Glomerular endothelial cell (primary cell): Measurements from ENCODE around the gene TMEM204. TPM values are rescaled to one million over a fixed set of nuclear protein-coding genes. Genes with fewer than 3 reads are reported as not detected.

Experiments
- DNase-seq: peaks from one replicate; pipeline ENCODE4 v3.0.0-alpha.2; 2011; ENCODE audit warnings: low read depth, low spot score; ENCODE audit errors: extremely low read depth
- total RNA-seq: library from RNA; depleted of rRNA; stranded (reverse); fragments of >200 nt; gene quantifications from 2 replicates; pipeline ENCODE4 v1.2.3, GENCODE V29; 2015

The TMEM204 gene
- 20.4 and 34.2 TPM in 2 replicates for total RNA-seq

DNA sequence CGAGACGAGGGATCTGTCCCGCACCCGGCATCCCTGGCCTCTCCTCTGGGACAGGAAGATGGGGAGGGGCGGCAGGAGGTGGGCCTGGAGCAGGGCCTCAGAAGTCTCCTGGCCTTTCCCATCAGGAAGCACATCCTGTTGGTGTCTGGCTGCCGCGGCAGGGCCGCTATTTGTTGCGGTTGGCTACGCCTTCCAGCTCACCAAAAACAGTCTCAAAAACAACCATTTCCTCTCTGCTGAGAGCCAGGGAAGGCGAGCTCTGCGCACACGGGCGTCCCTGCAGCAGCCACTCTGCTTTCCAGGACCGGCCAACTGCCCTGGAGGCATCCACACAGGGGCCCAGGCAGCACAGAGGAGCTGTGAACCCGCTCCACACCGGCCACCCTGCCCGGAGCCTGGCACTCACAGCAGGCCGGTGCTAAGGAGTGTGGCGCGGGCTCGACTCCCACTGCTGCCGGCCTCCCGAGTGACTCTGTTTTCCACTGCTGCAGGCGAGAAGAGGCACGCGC, at the start of gene TMEM204:
Gene TMEM204, plus strand, starts transcription at position 224 of the 509 bp plus-strand sequence. CDS start 610 bp downstream, outside the sequence.
- DNase-seq = no peak

DNA sequence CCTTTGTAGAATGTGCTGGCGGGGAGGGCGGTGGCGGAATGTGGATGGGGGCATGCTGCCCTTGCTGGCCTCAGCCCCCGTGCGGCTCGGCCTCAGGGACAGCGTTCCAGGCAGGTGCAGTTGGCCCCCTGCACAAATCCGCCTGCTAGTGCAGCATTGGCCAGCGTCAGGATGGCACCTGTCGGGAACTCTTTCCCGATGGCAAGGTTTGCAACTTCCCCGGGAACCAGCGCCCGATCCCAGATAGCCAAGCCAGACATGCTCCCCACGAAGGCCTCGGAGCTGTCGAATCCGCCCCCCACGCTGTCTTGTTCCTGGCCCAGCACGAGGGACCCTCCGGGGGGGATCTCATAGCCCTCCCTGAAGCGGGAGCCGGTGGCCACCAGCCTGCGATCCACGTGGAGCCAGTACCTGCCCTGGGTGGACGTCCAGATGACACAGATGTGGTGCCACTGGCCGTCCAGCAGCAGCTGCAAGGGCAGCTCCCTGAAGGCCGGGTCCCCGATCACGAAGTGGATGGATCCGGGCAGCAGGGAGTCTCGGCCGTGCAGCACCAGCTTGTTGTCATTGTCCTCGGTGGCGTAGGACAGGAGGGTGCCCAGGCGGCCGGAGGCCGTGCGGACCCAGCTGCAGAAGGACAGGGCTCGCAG, 47.5 kb upstream of the TMEM204 start:
- DNase-seq = no peak

DNA sequence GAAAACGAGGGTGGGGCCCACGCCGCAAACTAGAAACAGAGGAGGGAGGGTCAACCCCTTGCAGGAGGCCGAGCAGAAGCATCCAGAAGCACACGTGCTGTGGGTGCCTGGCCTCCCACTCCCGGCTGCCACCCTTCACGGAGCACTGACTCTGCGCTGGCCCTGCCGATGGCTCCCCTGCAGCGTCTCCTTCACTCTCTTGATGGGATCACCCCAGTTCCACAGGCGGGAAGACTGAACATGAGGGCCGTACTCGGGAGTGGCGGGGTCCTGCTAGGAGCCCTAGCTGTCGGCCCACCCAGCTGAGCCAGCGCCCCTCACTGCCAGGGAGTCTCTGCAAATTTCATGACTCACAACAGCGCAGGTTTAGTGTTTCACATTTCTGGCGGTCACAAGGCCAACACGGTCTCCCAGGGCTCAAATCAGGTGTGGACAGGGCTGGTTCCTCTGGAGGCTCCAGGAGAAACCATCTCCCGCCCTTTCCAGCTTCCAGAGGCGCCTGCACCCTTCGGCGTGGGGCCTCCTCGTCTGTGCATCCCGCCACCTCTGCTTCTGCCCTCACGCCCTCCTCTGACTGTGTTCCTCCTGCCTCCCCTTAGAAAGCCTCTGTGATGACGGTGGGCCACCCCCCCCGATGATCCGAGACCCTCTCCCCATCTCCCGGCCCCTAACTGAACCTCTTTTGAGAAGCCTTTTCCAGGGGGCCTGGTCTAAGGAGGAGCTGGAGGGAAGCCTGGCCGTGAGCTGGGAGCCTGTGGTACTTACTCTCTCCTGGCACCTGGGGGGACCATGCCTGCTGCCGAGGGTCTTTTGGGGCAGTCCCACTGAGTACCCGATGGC, 46.7 kb upstream of the TMEM204 start:
- no peak for DNase-seq

DNA sequence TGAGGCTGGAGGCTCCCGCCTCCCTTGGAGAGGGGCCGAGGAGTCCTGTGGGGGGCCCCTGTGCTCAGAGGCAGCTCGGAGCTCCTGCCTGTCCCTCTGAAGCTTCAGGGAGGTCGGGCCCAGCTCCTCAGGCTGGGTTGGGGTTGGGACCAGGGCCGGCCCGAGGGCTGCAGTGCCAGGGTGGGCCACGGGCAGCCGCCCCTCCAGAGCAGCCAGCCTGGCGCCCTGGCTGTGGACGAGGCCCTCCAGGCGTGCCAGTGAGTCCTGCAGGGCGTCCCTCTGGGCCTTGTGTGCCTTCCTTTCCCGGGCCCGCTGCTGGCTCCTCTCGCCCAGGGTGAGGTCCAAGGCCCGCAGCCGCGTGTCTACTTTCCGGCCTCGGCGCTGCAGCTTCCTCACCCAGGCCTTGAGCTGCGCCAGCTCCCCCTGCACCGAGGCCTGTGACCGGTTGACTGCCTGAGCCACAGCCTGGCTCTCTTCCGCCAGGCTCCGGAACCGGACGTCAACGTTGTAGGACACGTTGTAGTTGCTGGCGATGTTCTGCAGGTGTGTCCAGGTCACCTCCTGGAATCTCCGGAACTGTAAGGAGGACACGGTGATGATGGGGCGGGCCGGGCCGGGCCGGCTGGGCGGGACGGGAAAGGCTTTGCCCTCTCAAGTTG, 45.9 kb upstream of the TMEM204 start:
- no peak for DNase-seq

DNA sequence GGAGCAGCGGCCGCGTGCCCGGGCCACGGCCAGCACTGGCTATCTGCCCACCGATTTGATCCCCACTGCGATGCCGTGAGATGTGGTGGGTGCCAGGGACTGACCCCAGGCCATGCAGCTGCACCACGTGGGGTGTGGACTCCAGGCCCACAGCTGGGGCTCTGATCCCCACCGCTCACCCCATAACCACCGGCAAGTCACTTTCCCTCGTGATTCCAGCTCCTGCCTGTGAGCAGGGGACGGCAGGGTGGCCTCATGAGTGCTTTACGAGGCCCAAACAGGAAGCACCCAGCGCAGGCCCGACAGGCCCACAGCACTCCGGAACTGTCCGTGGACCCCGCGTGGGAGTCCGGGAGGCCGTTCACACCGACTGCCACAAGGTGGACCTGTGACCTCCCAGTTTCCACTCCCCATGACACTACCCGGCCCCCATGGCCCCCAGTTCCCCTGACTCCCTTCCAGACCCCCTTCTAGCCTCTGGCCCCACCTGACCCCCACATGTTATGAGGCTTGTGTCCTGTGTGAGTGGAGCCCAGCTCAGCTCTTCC, 45.3 kb upstream of the TMEM204 start:
- DNase-seq = no peak

DNA sequence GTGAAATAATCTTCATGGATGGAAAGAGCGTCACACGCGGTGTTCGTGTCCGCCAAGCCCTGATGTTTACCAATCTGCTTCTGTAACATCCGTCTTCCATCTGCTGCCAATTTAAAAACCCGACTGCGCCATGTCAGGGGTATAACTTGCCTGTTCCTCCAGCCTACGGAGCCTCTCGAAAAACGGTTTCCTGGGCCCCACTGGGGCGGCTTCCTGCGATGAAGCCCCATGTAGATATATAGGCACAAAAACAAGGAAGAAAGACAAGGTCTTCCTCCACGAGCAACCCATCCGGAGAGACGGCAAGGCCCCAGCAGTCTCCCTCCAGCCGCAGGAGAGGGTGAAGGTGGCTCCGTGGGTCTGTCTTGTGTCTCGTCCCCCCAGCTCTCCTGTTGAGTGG, 44.8 kb upstream of the TMEM204 start, which contains the start of gene PTX4:
Gene PTX4, minus strand, starts transcription at position 326 of the 400 bp plus-strand sequence. Its CDS starts 35 bp downstream, at position 291.
- DNase-seq = no peak

DNA sequence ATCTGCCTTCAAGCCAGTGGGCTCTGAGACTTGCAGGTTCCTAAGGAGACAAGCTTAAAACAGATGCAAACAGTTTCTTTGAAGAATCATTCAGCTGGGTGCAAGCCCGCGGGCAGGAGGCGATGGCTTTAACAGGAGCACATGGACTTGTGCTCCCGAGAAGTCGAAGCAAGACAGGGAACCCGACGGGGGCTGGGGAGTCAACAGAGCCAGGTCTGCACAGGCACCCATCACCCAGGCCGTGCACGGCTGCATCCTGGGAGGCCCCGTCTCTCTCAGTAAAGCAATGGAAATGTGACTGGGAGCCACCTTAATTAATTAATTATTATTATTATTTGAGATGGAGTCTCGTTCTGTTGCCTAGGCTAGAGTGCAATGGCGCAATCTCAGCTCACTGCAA, 44.4 kb upstream of the TMEM204 start:
- no peak for DNase-seq

DNA sequence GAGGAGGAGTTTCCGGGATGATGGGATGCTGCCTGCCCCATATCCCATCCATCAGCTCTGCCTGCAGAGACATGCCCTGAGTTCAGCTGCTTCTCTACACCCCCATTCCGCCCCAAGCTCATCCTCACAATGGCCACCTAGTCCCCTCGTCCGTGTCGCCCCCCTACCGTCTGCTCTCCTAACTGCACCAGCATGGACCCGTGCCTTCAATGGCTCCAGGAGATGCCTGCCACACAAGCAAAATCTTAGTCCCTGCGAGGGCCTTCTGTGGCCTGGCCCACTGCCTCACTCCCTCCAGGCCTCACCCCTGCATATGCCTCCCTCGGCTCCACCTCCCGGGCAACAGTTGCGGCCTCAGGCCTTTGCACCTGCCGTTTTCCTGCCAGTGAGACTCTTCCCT, 42.1 kb upstream of the TMEM204 start:
- DNase-seq = no peak

DNA sequence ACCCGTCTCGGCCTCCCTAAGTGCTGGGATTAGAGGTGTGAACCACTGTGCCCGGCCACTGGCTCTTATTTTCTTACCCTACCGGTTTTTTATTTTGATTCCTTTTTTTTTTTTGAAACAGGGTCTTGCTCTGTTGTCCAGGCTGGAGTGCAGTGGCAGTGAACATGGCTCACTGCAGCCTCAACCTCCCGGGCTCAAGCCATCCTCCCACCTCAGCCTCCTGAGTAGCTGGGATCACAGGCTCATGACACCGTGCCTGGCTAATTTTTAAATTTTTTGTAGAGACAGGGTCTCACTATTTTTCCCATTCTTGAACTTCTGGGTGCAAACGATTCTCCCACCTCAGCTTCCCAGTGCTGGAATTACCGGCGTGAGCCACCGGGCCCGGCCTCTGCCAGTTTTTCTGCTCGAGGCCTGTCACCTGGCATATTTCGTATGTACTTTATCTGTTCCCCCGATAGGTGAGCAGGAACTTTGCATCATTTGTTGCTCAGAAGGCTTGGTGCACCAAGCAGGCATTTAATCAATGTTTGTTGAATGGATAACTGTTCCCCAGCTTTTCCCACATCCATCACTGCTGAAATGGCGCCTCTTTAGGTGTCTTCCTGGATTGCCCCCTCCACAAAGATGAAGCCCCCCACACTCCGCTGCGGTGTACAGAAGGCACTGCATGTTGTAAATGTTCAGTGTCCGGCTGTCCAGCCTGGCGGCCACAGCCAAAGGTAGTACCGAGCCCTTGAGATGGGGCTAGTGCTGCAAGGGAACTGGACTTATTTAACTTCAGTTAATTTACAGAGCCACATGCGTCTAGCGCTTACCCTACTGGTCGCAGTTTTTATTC, 41.2 kb upstream of the TMEM204 start:
- no peak for DNase-seq

DNA sequence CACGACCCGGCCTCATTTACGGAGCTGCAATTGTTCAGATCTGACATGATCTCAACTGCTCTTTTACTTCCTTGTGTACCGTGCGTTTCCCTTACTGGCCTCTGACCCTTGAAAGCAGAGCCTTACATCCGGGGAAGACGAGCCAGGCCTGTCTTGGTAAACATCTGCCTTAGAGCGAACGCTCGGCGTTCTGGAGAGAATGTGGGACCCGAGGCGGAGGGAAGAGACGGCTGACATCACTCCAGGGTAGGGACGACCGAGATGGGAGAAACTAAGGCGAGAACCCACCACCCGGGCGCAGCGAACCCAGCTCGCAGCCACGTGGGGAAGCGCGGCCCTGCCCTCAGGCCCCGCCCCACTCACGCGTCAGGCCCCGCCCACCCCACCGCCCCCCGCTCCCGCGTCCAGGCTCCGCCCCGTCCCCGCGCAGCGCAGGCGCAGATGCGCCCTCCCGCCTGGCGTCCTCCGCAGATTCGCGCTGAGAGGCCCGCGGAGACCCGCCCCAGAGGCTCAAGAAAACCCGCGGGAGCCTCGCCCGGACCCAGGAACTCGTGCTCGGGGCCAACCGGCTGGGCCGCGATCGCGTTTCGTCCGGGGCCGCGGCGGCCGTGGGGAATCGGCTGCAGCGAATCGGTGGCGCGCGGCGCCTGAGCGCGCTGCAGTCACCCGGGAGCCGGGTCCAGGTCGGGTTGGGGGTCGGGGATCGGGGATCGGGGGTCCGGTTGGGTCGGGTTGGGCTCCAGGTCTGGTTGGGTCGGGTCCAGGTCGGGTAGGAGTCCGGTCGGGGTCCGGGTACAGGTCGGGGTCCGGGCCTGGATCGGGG, 40.3 kb upstream of the TMEM204 start, which contains the start of gene TELO2:
Gene TELO2, plus strand, starts transcription at position 438 of the 823 bp plus-strand sequence. CDS start 922 bp downstream, outside the sequence.
- no peak for DNase-seq

DNA sequence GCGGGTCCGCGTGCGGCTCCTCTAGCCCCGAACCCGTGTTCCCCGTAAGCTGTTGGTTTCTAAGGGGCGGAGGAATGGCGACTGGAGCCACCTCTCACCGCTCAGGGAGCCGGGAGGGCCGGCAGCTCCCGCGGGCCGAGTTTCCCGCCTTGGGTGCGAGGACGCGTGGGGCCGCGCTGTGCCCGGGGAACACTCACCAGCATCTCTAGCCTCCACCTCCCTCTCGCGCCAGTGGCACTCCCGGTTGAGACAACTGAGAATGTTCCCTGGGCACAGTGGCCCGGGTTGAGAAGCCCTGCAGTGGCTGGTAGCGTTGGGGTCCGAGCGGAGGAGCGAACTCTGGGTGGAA, 39.7 kb upstream of the TMEM204 start:
- no peak for DNase-seq

DNA sequence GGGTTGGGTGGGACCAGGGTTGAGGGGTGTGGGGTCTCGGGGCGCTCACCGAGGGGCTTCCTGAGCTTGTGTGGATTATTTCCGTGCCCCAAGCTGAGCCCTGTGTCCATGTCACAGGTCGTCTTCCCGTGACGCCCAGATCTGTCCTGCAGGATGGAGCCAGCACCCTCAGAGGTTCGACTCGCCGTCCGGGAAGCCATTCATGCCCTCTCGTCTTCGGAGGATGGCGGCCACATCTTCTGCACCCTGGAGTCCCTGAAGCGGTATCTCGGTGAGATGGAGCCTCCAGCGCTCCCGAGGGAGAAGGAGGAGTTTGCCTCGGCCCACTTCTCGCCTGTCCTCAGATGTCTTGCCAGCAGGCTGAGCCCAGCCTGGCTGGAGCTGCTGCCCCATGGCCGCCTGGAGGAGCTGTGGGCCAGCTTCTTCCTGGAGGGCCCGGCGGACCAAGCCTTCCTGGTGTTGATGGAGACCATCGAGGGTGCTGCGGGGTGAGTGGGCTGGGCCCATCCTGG, 39.3 kb upstream of the TMEM204 start:
- no peak for DNase-seq

DNA sequence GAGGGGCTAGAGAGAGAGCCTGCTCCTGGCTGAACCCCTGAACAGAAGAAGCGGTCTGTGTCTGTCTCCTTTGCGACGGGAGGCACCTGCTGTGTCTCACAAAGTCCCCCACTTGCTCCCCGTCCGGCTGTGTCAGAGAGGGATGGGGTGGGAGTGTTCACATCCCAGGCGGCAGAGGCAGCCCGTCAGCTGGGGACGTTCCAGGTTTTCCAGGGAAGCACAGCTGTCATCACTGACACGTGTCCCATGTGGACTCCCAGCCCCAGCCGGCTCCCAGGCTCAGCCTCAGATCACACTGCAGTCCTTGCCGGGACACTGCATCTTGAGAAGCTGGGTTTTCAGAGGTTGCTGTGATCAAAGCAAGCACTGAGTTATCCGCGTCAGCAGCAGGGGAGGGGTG, 38.8 kb upstream of the TMEM204 start:
- no peak for DNase-seq

DNA sequence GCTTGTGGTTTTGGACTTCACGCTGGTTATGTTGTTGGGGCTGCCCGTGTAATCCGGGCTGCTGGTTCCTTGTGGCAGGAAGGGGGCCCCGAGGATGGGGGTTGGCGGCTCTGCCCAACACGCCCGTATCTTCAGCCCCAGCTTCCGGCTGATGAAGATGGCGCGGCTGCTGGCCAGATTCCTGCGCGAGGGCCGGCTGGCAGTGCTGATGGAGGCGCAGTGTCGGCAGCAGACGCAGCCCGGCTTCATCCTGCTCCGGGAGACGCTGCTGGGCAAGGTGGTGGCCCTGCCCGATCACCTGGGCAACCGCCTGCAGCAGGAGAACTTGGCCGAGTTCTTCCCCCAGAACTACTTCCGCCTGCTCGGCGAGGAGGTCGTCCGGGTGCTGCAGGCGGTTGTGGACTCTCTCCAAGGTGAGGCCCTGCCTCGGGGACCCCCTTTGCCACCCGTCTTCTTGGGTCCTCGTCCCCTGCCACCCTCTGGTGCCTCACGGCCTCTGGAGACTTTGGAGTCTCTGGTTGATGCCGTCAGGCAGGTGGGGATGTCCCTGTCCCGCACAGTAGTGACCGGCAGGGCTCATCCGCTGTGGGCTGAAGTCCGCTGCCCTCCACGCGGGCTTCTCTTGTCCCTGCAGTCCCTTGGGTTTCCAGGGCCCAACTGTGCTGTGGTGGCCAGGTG, 38.1 kb upstream of the TMEM204 start:
- no peak for DNase-seq

DNA sequence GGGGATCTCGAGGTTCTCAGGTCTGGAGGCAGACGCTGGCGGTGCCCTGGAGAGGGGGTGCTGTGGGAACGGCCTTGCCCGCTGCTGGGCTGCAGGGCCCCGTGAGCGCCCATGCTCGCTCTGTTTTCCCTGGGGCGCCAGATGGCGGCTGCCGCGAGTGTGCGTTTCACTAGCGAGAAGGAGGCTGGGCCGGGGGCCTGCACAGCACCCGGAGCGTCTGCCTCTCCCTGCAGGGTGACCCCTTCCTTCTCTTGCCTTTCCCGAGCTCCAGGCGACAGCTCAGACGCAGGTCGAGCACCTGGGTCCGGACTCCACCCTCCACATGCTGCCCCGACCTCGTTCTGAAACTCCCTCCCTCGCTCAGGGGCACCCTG, 37.6 kb upstream of the TMEM204 start:
- DNase-seq = no peak

DNA sequence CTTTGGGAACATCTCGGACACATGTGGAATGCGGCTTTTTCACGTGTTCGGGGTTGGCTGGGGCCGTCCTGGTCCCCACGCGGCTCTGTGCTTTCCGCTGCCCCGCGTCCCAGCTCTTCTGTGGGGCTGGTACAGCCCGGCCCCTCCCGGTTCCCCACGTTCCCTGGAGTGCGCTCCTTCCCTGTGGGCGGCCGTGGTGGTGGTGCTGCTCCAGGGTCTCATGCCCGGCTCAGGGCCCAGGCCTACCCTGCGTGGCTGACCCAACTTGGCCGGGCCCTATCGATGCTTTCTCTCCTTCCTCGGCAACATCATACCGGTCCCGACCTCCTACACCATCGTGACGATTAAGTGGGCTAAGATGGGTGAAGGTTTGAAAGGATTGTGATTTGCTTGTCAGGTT, 37.0 kb upstream of the TMEM204 start:
- no peak for DNase-seq

DNA sequence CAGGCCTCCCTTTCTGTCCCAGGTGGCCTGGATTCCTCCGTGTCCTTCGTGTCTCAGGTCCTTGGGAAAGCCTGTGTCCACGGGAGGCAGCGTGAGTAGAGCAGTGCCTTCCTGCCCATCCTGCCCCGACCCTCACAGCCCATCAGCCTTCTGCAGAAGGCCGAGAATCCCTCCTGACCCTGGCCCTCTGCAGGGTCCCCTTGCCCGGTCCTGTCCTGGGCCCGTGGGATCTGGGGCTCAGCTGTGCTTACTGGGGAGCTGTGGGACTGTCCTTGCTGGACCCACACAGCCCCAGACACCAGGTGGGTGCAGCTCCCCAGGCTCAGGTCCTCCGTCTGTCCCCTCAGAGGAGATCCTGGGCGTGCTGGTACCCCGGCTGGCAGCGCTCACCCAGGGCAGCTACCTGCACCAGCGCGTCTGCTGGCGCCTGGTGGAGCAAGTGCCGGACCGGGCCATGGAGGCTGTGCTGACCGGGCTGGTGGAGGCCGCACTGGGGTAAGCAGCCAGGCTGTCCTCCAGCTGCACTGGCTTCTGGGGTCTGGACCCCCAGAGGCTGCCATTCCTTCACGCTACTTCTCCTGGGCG, 36.4 kb upstream of the TMEM204 start:
- no peak for DNase-seq
